ENCODE results near the gene EFCAB6.

The EFCAB6 gene

GRCh38 chr22:43832393-43833265 is 20.5 kb upstream of the EFCAB6 start:
- POLR2A ChIA-PET = no interaction called here
- DNase-seq (ENCODE audit: low read depth, low spot score) = no peak
- no peak overlapping the region for H3K4me3 ChIP-seq (ENCODE audit: low read depth, low read length)

GRCh38 chr22:43831561-43832392 is 19.7 kb upstream of the EFCAB6 start:
- ChIA-PET POLR2A (no interaction called here), CTCF (interaction anchor here (1.1 kb wide), 1 partner anchor 53 kb away, joined by 6 read pairs; no protein-coding TSS in a partner anchor)
- H3K4me3 ChIP-seq (ENCODE audit: low read depth, low read length) = no peak overlapping the region
- DNase-seq (ENCODE audit: low read depth, low spot score) = no peak
- TF ChIP-seq, protein P1, sequence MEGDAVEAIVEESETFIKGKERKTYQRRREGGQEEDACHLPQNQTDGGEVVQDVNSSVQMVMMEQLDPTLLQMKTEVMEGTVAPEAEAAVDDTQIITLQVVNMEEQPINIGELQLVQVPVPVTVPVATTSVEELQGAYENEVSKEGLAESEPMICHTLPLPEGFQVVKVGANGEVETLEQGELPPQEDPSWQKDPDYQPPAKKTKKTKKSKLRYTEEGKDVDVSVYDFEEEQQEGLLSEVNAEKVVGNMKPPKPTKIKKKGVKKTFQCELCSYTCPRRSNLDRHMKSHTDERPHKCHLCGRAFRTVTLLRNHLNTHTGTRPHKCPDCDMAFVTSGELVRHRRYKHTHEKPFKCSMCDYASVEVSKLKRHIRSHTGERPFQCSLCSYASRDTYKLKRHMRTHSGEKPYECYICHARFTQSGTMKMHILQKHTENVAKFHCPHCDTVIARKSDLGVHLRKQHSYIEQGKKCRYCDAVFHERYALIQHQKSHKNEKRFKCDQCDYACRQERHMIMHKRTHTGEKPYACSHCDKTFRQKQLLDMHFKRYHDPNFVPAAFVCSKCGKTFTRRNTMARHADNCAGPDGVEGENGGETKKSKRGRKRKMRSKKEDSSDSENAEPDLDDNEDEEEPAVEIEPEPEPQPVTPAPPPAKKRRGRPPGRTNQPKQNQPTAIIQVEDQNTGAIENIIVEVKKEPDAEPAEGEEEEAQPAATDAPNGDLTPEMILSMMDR (IDR thresholded peaks at IDR 0.05; ENCODE audit: insufficient read depth, low read length, missing control alignments) = no peak

More at GRCh38 chr22:43832393-43833265, 20.5 kb upstream of the EFCAB6 start:
- CTCF ChIA-PET = no interaction called here
- TF ChIP-seq, protein P1 (IDR thresholded peaks at IDR 0.05; ENCODE audit: insufficient read depth, low read length, missing control alignments) = no peak

DNA sequence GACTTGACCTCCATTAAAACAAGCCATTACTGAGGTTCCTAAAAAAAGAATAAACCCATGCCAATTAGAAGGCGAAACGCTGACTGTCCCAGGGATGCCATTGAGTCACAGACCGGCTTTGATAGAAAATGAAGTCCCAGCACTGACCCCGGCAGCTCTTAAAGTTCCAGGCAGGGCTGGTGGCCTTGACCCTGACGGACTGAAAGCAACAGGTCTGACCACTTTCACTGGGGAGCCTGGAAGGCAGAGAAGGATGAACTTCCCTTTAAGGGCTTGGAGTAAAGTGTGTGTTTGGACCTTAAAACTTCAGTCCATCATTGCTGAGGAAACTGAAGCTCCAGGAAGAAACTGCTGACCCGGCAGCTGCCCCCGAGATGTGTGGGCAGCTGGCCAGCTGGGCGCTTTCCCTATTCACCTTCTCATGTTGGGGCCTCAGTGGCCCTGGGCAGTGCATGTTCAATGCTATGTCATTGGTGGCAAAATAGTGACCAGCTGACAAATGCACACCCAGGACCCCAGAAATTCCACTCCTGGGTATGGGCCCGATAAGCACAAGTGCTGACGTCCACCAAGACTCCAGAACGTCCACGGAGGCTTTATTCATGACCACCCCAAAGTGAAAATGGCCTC is 18.9 kb upstream of the EFCAB6 start:
- POLR2A ChIA-PET = no interaction called here
- TF ChIP-seq, protein P1 (IDR thresholded peaks at IDR 0.05; ENCODE audit: insufficient read depth, low read length, missing control alignments) = no peak
- no peak overlapping the region for H3K4me3 ChIP-seq (ENCODE audit: low read depth, low read length)
- CTCF ChIA-PET = interaction anchor here (1.1 to 2.1 kb wide), 2 partner anchors 18 to 54 kb away, joined by 5 to 6 read pairs; no protein-coding TSS in a partner anchor
- DNase-seq (ENCODE audit: low read depth, low spot score) = no peak

GRCh38 chr22:43829904-43830851 is 18.1 kb upstream of the EFCAB6 start:
- no peak for DNase-seq (ENCODE audit: low read depth, low spot score)

More at GRCh38 chr22:43829904-43830851, 18.1 kb upstream of the EFCAB6 start:
- no peak overlapping the region for H3K4me3 ChIP-seq (ENCODE audit: low read depth, low read length)
- CTCF ChIA-PET = interaction anchor here (1.0 to 2.1 kb wide), 5 partner anchors 8 to 55 kb away, joined by 3 to 6 read pairs (median 4); no protein-coding TSS in a partner anchor
- TF ChIP-seq, protein P1 (IDR thresholded peaks at IDR 0.05; ENCODE audit: insufficient read depth, low read length, missing control alignments) = no peak
- POLR2A ChIA-PET = interaction anchor here (1.2 kb wide), 1 partner anchor 14 kb away, joined by 5 read pairs; no protein-coding TSS in a partner anchor

All from AG04449 (cell line).